Keratinocyte (primary cell): ENCODE measurements around the gene EFHD1. TPM values are rescaled to one million over a fixed set of nuclear protein-coding genes. Genes with fewer than 3 reads are reported as not detected.

ENCODE experiments used
- DNase-seq: peaks from one replicate; pipeline ENCODE4 v3.0.0-alpha.2; 2011; ENCODE audit warnings: low read depth, missing footprints, low spot score
- FAIRE-seq: peaks from 2 replicates; lab custom pipeline; 2011; peaks lifted over from hg19 to GRCh38; lab: Jason Lieb, UNC
- H2AFZ ChIP-seq: 2 replicates; pipeline ENCODE4 v1.6.0; 2012; ENCODE audit warnings: low read length, control low read depth, inconsistent platforms; ENCODE audit not compliant: control insufficient read depth
- H3K27ac ChIP-seq: 2 replicates; pipeline ENCODE4 v1.5.1; 2011; ENCODE audit warnings: low read length; ENCODE audit not compliant: control insufficient read depth, insufficient read depth
- H3K27me3 ChIP-seq: 3 replicates; pipeline ENCODE4 v1.6.0; 2011; ENCODE audit warnings: low read length; ENCODE audit not compliant: control insufficient read depth, insufficient read depth; ENCODE audit errors: extremely low read depth
- H3K36me3 ChIP-seq, 2 experiments: 2 replicates in 1 of 2; 3 replicates in 1 of 2; pipeline ENCODE4 v1.5.1; 2011; ENCODE audit warnings: low read length in 2 of 2, mild to moderate bottlenecking in 1 of 2; ENCODE audit not compliant: control insufficient read depth in 2 of 2, insufficient read depth in 2 of 2; ENCODE audit errors: extremely low read depth in 1 of 2
- H3K4me1 ChIP-seq: 3 replicates; pipeline ENCODE4 v1.5.1; 2011; ENCODE audit warnings: low read length; ENCODE audit not compliant: control insufficient read depth, insufficient read depth; ENCODE audit errors: extremely low read depth
- H3K4me2 ChIP-seq: 3 replicates; pipeline ENCODE4 v1.6.0; 2011; ENCODE audit warnings: low read depth, low read length; ENCODE audit not compliant: control insufficient read depth, insufficient read depth; ENCODE audit errors: extremely low read depth
- H3K4me3 ChIP-seq, 3 experiments: fragments of 200-600 bp in 1 of 3; sonication (generic) in 1 of 3; 2 replicates in 2 of 3; 3 replicates in 1 of 3; pipeline ENCODE4 v1.5.1; 2011 to 2016; ENCODE audit warnings: low read length in 3 of 3, mild to moderate bottlenecking in 3 of 3, control low read depth in 2 of 3, inconsistent platforms in 1 of 3, low read depth in 1 of 3, mixed read lengths in 1 of 3, mixed run types in 1 of 3, moderate library complexity in 1 of 3; ENCODE audit not compliant: control insufficient read depth in 2 of 3, insufficient read depth in 2 of 3; ENCODE audit errors: extremely low read depth in 1 of 3
- H3K79me2 ChIP-seq: 2 replicates; pipeline ENCODE4 v1.6.0; 2012; ENCODE audit warnings: low read length; ENCODE audit not compliant: control insufficient read depth, insufficient read depth
- H3K9ac ChIP-seq: 3 replicates; pipeline ENCODE4 v1.6.0; 2011; ENCODE audit warnings: low read length; ENCODE audit not compliant: control insufficient read depth, insufficient read depth; ENCODE audit errors: extremely low read depth
- H3K9me1 ChIP-seq: 3 replicates; pipeline ENCODE4 v1.6.0; 2011; ENCODE audit warnings: low read length; ENCODE audit not compliant: control insufficient read depth, insufficient read depth; ENCODE audit errors: extremely low read depth
- H3K9me3 ChIP-seq: 2 replicates; pipeline ENCODE4 v1.5.1; 2012; ENCODE audit warnings: low read depth, low read length; ENCODE audit not compliant: control insufficient read depth
- H4K20me1 ChIP-seq: 3 replicates; pipeline ENCODE4 v1.6.0; 2011; ENCODE audit warnings: low read length; ENCODE audit not compliant: control insufficient read depth, insufficient read depth; ENCODE audit errors: extremely low read depth
- EZH2 ChIP-seq: IDR thresholded peaks from one replicate; pipeline ENCODE4 v1.6.1; 2012; ENCODE audit warnings: inconsistent platforms, mild to moderate bottlenecking, low read length, moderate library complexity
- dilution Hi-C: fragments of 300-500 bp; cut with MboI; formaldehyde crosslinking; loops from one replicate; pipeline ENCODE4 v1.7.0; 2020; ENCODE audit warnings: low sequenced_read_pairs; ENCODE audit not compliant: extremely low pct_ligation_motif_present
- polyA plus RNA-seq, 5 experiments: library from polyadenylated mRNA; depleted of rRNA in 3 of 5; stranded (reverse) in 3 of 5; stranded (forward) in 1 of 5; unstranded in 1 of 5; fragments of >200 nt; gene quantifications; 1 replicate in 1 of 5; 2 replicates in 3 of 5; 3 replicates in 1 of 5; pipeline versions ENCODE4 v1.2.1 to v1.2.3, GENCODE V29; 2011 to 2012; ENCODE audit warnings: missing spikeins in 2 of 5, low read depth in 1 of 5, low replicate concordance in 1 of 5
- TF ChIP-seq, protein P1 (sequence below), 3 experiments: IDR thresholded peaks in 1 of 3; conservative IDR thresholded peaks in 1 of 3; optimal IDR thresholded peaks in 1 of 3; 2 replicates in 2 of 3; 3 replicates in 1 of 3; pipeline versions ENCODE3 to v1.5.1; 2011; ENCODE audit warnings: low read length in 3 of 3, mild to moderate bottlenecking in 3 of 3, moderate library complexity in 2 of 3, control low read depth in 1 of 3, inconsistent platforms in 1 of 3; ENCODE audit not compliant: insufficient read depth in 2 of 3; ENCODE audit errors: extremely low read depth in 1 of 3

The EFHD1 gene
- polyA plus RNA-seq, 1 donor (not counting 4 experiments of a cell fraction or from before 2014, with no cell fraction given), result not detected

DNA sequence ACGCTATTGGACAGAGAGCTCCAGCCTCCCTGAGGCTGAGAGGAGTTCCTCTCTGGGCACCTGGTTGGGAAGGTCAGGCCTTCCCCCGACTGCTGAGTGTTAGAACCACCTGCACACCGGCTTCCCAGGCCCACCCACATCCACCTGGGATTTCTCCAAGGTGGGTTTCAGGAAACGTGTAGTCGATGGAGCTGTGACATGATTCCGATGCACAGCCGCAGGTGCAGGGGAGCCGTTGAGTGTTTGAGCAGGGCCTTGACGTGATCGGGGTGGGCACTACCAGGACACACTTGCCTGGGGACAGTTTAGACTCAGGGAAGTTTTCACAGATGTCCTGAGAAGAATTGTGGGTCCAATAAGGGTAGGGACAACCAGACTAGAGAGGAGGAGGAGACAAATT lies 42.0 kb downstream of the EFHD1 start:
- Histone ChIP-seq H3K9me3 (no peaks in the 10 kb centered on the region), H3K79me2 (no peaks in the 10 kb centered on the region), H3K36me3 (no peaks in the 10 kb centered on the region), H3K9me1 (no peaks in the 10 kb centered on the region), H3K27me3 (no peaks in the 10 kb centered on the region), H3K9ac (no peak overlapping the region), H3K27ac (no peak overlapping the region), H3K4me1 (no peaks in the 10 kb centered on the region), H3K4me2 (no peak overlapping the region), H2AFZ (no peak overlapping the region), H4K20me1 (no peaks in the 10 kb centered on the region), H3K4me3 (no peak overlapping the region)
- TF ChIP-seq EZH2, result no peak
- TF ChIP-seq, protein P1, sequence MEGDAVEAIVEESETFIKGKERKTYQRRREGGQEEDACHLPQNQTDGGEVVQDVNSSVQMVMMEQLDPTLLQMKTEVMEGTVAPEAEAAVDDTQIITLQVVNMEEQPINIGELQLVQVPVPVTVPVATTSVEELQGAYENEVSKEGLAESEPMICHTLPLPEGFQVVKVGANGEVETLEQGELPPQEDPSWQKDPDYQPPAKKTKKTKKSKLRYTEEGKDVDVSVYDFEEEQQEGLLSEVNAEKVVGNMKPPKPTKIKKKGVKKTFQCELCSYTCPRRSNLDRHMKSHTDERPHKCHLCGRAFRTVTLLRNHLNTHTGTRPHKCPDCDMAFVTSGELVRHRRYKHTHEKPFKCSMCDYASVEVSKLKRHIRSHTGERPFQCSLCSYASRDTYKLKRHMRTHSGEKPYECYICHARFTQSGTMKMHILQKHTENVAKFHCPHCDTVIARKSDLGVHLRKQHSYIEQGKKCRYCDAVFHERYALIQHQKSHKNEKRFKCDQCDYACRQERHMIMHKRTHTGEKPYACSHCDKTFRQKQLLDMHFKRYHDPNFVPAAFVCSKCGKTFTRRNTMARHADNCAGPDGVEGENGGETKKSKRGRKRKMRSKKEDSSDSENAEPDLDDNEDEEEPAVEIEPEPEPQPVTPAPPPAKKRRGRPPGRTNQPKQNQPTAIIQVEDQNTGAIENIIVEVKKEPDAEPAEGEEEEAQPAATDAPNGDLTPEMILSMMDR (optimal IDR thresholded peaks at IDR 0.05 in 1 of 3, IDR thresholded peaks at IDR 0.05 in 1 of 3, conservative IDR thresholded peaks at IDR 0.05 in 1 of 3; ENCODE audit: extremely low read depth in 1 of 3, insufficient read depth in 2 of 3, low read length in 3 of 3), result no peak
- FAIRE-seq (no peak), DNase-seq (no peak)
- dilution Hi-C loops, result no loop called here

DNA sequence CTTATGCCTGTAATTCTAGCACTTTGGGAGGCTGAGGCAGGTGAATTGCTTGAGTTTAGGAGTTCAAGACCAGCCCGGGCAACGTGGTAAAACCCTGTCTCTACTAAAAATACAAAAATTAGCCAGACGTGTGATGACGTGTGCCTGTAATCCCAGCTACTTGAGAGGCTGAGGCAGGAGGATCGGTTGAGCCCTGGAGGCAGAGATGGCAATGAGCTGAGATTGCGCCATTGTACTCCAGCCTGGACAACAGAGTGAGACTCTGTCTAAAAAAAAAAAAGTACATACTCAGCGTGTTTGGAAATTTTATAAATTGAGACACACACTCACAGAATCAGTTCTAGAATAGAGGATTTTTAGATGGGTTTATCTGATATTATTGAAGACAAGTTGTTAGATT lies 46.6 kb downstream of the EFHD1 start:
- Histone ChIP-seq H3K9me3 (no peaks in the 10 kb centered on the region), H3K27me3 (peaks cover 5% of the 10 kb centered on the region), H2AFZ (no peak overlapping the region), H4K20me1 (no peaks in the 10 kb centered on the region), H3K9me1 (no peaks in the 10 kb centered on the region), H3K79me2 (no peaks in the 10 kb centered on the region), H3K27ac (no peak overlapping the region), H3K4me2 (no peak overlapping the region), H3K9ac (no peak overlapping the region), H3K4me1 (no peaks in the 10 kb centered on the region), H3K4me3 (no peak overlapping the region), H3K36me3 (no peaks in the 10 kb centered on the region)
- TF ChIP-seq, protein P1 (optimal IDR thresholded peaks at IDR 0.05 in 1 of 3, IDR thresholded peaks at IDR 0.05 in 1 of 3, conservative IDR thresholded peaks at IDR 0.05 in 1 of 3; ENCODE audit: extremely low read depth in 1 of 3, insufficient read depth in 2 of 3, low read length in 3 of 3), result no peak
- TF ChIP-seq EZH2, result no peak
- no peak for FAIRE-seq
- dilution Hi-C loops, result no loop called here
- no peak for DNase-seq
